Measurements from ENCODE around the gene HNRNPUL1. TPM values are rescaled to one million over a fixed set of nuclear protein-coding genes. Genes with fewer than 3 reads are reported as not detected.

The HNRNPUL1 gene
- total RNA-seq, 4 donors from 2014 or later, result 148 to 207 (median 179) TPM

- peak overlapping the region; percentile 47 to 84 (median 59) for H3K27ac ChIP-seq (replicated peaks in 1 of 4)
Observed at GRCh38 chr19:41328842-41329225, 64.7 kb downstream of the HNRNPUL1 start.

GRCh38 chr19:41330481-41330880 is 66.3 kb downstream of the HNRNPUL1 start:
- TF ChIP-seq CTCF (IDR thresholded peaks at IDR 0.05) (no peak), POLR2AphosphoS5 (IDR thresholded peaks at IDR 0.05) (no peak), POLR2A (IDR thresholded peaks at IDR 0.05; ENCODE audit: low read depth) (no peak), EP300 (IDR thresholded peaks at IDR 0.05) (no peak)
- intact Hi-C loops (cut with DNase I), result no loop called here
- 81% methylated on average over 4 of the region's 4 CpGs for WGBS
- Histone ChIP-seq H3K27me3 (no peaks in the 10 kb centered on the region), H3K27ac (replicated peaks in 1 of 4) (no peak overlapping the region), H3K4me3 (no peak overlapping the region), H3K9me3 (no peaks in the 10 kb centered on the region), H3K36me3 (peaks cover 9 to 60% (median 41%) of the 10 kb centered on the region in 4 donors), H3K4me1 (peaks cover 36 to 41% (median 37%) of the 10 kb centered on the region in 4 donors)
- no peak for DNase-seq (ENCODE audit: extremely low spot score)

More at GRCh38 chr19:41328842-41329225, 64.7 kb downstream of the HNRNPUL1 start:
- DNase-seq (ENCODE audit: extremely low spot score), result no peak
- Histone ChIP-seq H3K9me3 (no peaks in the 10 kb centered on the region), H3K27me3 (no peaks in the 10 kb centered on the region), H3K4me3 (no peak overlapping the region), H3K36me3 (peaks cover 9 to 51% (median 36%) of the 10 kb centered on the region in 4 donors), H3K4me1 (peaks cover 47 to 58% (median 51%) of the 10 kb centered on the region in 4 donors)
- intact Hi-C loops (cut with DNase I), result no loop called here
- TF ChIP-seq POLR2AphosphoS5 (IDR thresholded peaks at IDR 0.05), result peak in 1 of 2 donors; percentile 16
- TF ChIP-seq POLR2A (IDR thresholded peaks at IDR 0.05; ENCODE audit: low read depth), result no peak
- WGBS, result 43% methylated on average over 1 of the region's 1 CpG

GRCh38 chr19:41330946-41331678 is 66.9 kb downstream of the HNRNPUL1 start:
- H3K27ac ChIP-seq (replicated peaks in 1 of 4), result no peak overlapping the region
- no peaks in the 10 kb centered on the region for H3K9me3 ChIP-seq
- no peak overlapping the region for H3K4me3 ChIP-seq
- no peak for DNase-seq (ENCODE audit: extremely low spot score)
- peaks cover 9 to 67% (median 42%) of the 10 kb centered on the region in 4 donors for H3K36me3 ChIP-seq
- TF ChIP-seq POLR2A (IDR thresholded peaks at IDR 0.05; ENCODE audit: low read depth), result no peak
- intact Hi-C loops (cut with DNase I), result no loop called here
- peaks cover 30 to 35% (median 31%) of the 10 kb centered on the region in 4 donors for H3K4me1 ChIP-seq
- WGBS, result 80% methylated on average over 32 of the region's 47 CpGs
- no peaks in the 10 kb centered on the region for H3K27me3 ChIP-seq

- WGBS, result 91% methylated on average over 15 of the region's 16 CpGs
- H3K36me3 ChIP-seq, result peaks cover 9 to 72% (median 43%) of the 10 kb centered on the region in 4 donors
- TF ChIP-seq EP300 (IDR thresholded peaks at IDR 0.05), result no peak
- no peak for TF ChIP-seq POLR2A (IDR thresholded peaks at IDR 0.05; ENCODE audit: low read depth)
- TF ChIP-seq POLR2AphosphoS5 (IDR thresholded peaks at IDR 0.05), result no peak
- no peak for TF ChIP-seq CTCF (IDR thresholded peaks at IDR 0.05)
- H3K4me1 ChIP-seq, result peaks cover 21 to 26% (median 23%) of the 10 kb centered on the region in 4 donors
- no peaks in the 10 kb centered on the region for H3K9me3 ChIP-seq
- H3K4me3 ChIP-seq, result no peak overlapping the region
- no peak overlapping the region for H3K27ac ChIP-seq (replicated peaks in 1 of 4)
- intact Hi-C loops (cut with DNase I), result no loop called here
- DNase-seq (ENCODE audit: extremely low spot score), result no peak
- no peaks in the 10 kb centered on the region for H3K27me3 ChIP-seq
Observed at GRCh38 chr19:41332000-41332399, 67.8 kb downstream of the HNRNPUL1 start.

- Histone ChIP-seq H3K27ac (replicated peaks in 1 of 4) (no peak overlapping the region), H3K9me3 (no peaks in the 10 kb centered on the region), H3K4me1 (peaks cover 17 to 21% (median 18%) of the 10 kb centered on the region in 4 donors), H3K27me3 (no peaks in the 10 kb centered on the region), H3K36me3 (peaks cover 9 to 72% (median 48%) of the 10 kb centered on the region in 4 donors), H3K4me3 (no peak overlapping the region)
- TF ChIP-seq CTCF (IDR thresholded peaks at IDR 0.05) (no peak), POLR2AphosphoS5 (IDR thresholded peaks at IDR 0.05) (no peak), EP300 (IDR thresholded peaks at IDR 0.05) (no peak), POLR2A (IDR thresholded peaks at IDR 0.05; ENCODE audit: low read depth) (no peak)
- no peak for DNase-seq (ENCODE audit: extremely low spot score)
- intact Hi-C loops (cut with DNase I), result no loop called here
- WGBS, result 92% methylated on average over 5 of the region's 5 CpGs
Observed at GRCh38 chr19:41332468-41332867, 68.3 kb downstream of the HNRNPUL1 start.
